HCT116 (cell line): ENCODE data around the gene ING4.

Experiments
- CTCF ChIP-seq, 3 experiments: fragments of 200-600 bp in 1 of 3; sonication (generic) in 1 of 3; IDR thresholded peaks in 2 of 3; conservative IDR thresholded peaks in 1 of 3; 2 replicates each; pipeline ENCODE4 v1.5.1; 2012 to 2017; ENCODE audit warnings: low read depth in 2 of 3, low read length in 2 of 3, antibody characterized with exemption in 1 of 3, borderline replicate concordance in 1 of 3, control low read depth in 1 of 3, mild to moderate bottlenecking in 1 of 3, mixed read lengths in 1 of 3, mixed run types in 1 of 3, moderate library complexity in 1 of 3; ENCODE audit not compliant: insufficient read depth in 1 of 3
- EGR1 ChIP-seq: IDR thresholded peaks from 2 replicates; pipeline ENCODE4 v1.6.1; 2012; ENCODE audit warnings: low read depth
- EZH2 ChIP-seq: fragments of 200-600 bp; sonication (generic); IDR thresholded peaks from 2 replicates; pipeline ENCODE4 v1.6.1; 2017; ENCODE audit warnings: antibody characterized with exemption, mixed run types
- EZH2phosphoT487 ChIP-seq: fragments of 200-600 bp; IDR thresholded peaks from 2 replicates; pipeline ENCODE4 v1.6.1; 2018; ENCODE audit warnings: antibody characterized with exemption, borderline replicate concordance
- MAX ChIP-seq: IDR thresholded peaks from 2 replicates; pipeline ENCODE4 v1.6.1; 2012
- POLR2A ChIP-seq: IDR thresholded peaks from 2 replicates; pipeline ENCODE4 v1.7.0; 2011; ENCODE audit warnings: borderline replicate concordance; ENCODE audit not compliant: insufficient read depth, insufficient read length; ENCODE audit errors: extremely low read depth
- SRF ChIP-seq: IDR thresholded peaks from 2 replicates; pipeline ENCODE4 v1.6.1; 2012; ENCODE audit warnings: low read depth
- ZFX ChIP-seq: fragments of 450-650 bp; IDR thresholded peaks from 2 replicates; pipeline ENCODE4 v1.6.1; 2017
- ZNF274 ChIP-seq: fragments of 200-500 bp; sonication (Bioruptor generic); IDR thresholded peaks from 2 replicates; pipeline ENCODE4 v1.6.1; 2014; ENCODE audit warnings: mild to moderate bottlenecking, low read depth, low read length, inconsistent platforms
- TF ChIP-seq, protein P1 (sequence below): IDR thresholded peaks from 2 replicates; pipeline ENCODE4 v1.6.1; 2012; ENCODE audit warnings: low read depth

DNA sequence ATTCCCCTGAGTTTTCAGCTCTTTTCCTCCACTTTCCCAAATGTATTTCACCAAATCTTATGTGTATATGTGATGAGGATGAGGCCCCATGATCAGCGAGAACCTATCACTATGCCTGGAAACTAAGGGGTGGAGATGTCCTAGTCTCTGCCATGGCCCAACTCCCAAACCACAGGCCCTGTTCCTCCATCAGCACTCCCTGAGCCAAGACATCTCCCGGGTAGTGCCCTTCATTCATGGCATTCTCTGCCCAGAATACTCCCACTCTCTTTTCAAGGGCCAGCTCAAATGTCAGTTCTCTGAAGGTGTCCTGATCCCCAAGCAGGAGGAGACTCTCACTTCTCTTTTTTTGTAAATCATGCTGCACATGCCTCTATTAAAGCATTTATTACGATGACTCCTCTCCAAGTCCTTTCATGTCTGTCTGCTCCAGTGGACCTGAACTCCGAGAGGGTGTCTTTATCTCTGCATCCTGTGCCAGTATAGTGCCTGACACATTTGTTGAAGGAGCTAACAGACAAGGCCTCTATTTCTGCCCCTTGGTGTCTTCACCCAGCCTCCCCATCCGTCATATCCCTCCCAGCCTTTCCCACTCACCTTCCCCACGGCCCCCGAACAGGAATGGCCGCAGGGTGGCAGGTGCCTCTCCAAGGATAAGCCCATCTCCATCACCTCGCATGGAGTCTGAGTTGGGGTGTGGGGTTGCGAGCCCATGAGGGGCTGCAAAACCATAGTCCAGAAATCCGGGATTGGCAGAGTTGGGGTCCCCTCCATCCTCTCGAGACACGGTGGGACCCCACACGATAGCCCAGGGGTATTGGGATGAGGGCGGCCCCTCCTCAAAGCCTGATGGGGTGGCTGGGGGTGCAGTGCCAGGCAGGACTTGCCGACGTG is 34.0 kb upstream of the ING4 start:
- TF ChIP-seq CTCF (IDR thresholded peaks at IDR 0.05 in 2 of 3, conservative IDR thresholded peaks at IDR 0.05 in 1 of 3; ENCODE audit: borderline replicate concordance in 1 of 3, insufficient read depth in 1 of 3, low read depth in 2 of 3, low read length in 2 of 3) (no peak), POLR2A (no peak), MAX (no peak), ZFX (no peak), SRF (no peak), ZNF274 (no peak), EZH2 (no peak), EGR1 (no peak), EZH2phosphoT487 (no peak)
- TF ChIP-seq, protein P1, sequence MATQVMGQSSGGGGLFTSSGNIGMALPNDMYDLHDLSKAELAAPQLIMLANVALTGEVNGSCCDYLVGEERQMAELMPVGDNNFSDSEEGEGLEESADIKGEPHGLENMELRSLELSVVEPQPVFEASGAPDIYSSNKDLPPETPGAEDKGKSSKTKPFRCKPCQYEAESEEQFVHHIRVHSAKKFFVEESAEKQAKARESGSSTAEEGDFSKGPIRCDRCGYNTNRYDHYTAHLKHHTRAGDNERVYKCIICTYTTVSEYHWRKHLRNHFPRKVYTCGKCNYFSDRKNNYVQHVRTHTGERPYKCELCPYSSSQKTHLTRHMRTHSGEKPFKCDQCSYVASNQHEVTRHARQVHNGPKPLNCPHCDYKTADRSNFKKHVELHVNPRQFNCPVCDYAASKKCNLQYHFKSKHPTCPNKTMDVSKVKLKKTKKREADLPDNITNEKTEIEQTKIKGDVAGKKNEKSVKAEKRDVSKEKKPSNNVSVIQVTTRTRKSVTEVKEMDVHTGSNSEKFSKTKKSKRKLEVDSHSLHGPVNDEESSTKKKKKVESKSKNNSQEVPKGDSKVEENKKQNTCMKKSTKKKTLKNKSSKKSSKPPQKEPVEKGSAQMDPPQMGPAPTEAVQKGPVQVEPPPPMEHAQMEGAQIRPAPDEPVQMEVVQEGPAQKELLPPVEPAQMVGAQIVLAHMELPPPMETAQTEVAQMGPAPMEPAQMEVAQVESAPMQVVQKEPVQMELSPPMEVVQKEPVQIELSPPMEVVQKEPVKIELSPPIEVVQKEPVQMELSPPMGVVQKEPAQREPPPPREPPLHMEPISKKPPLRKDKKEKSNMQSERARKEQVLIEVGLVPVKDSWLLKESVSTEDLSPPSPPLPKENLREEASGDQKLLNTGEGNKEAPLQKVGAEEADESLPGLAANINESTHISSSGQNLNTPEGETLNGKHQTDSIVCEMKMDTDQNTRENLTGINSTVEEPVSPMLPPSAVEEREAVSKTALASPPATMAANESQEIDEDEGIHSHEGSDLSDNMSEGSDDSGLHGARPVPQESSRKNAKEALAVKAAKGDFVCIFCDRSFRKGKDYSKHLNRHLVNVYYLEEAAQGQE = no peak
